Liver (tissue), 3 donors: ENCODE measurements around the gene CELSR1.

Experiments used
- ATF3 ChIP-seq: IDR thresholded peaks from 2 replicates; pipeline ENCODE4 v1.6.1; 2016; ENCODE audit warnings: antibody characterized with exemption
- CTCF ChIP-seq: fragments of 150-350 bp; IDR thresholded peaks from 2 replicates; pipeline ENCODE4 v1.5.1; 2017; ENCODE audit warnings: improper control_type of control experiment, low read depth, low read length; ENCODE audit not compliant: missing input control
- REST ChIP-seq: IDR thresholded peaks from 2 replicates; pipeline ENCODE4 v1.6.1; 2016; ENCODE audit warnings: antibody characterized with exemption, mild to moderate bottlenecking
- YY1 ChIP-seq: IDR thresholded peaks from 2 replicates; pipeline ENCODE4 v1.6.1; 2016; ENCODE audit warnings: antibody characterized with exemption, mild to moderate bottlenecking
- donor health status: healthy.
- donor health status: healthy.

GRCh38 chr22:46318576-46318975, 218.8 kb downstream of the CELSR1 start:
- TF ChIP-seq CTCF = no peak
- no peak for TF ChIP-seq YY1
- no peak for TF ChIP-seq ATF3
- no peak for TF ChIP-seq REST
